H1 (cell line): Measurements from ENCODE around the gene YPEL2. TPM values are rescaled to one million over a fixed set of nuclear protein-coding genes. Genes with fewer than 3 reads are reported as not detected.

Experiments used
- BRCA1 ChIP-seq: IDR thresholded peaks from 2 replicates; pipeline ENCODE4 v1.6.1; 2012; ENCODE audit warnings: low read depth, low read length, improper control_type of control experiment
- CBX5 ChIP-seq: fragments of 300-800, 300-1000 bp; sonication (generic); IDR thresholded peaks from 2 replicates; pipeline ENCODE4 v1.7.1; 2016; ENCODE audit warnings: antibody characterized with exemption, low read length, low read depth
- CHD1 ChIP-seq: IDR thresholded peaks from 2 replicates; pipeline ENCODE4 v1.6.1; 2012; ENCODE audit warnings: low read depth, low read length, improper control_type of control experiment
- CHD7 ChIP-seq: fragments of 300-600 bp; sonication (generic); IDR thresholded peaks from 2 replicates; pipeline ENCODE4 v1.7.1; 2012; ENCODE audit warnings: low read length, moderate library complexity, mild to moderate bottlenecking, inconsistent platforms; ENCODE audit not compliant: insufficient replicate concordance
- GABPA ChIP-seq: IDR thresholded peaks from 2 replicates; pipeline ENCODE4 v1.6.1; 2011; ENCODE audit warnings: mild to moderate bottlenecking, low read length, moderate library complexity, borderline replicate concordance; ENCODE audit not compliant: insufficient read depth
- GTF2F1 ChIP-seq: IDR thresholded peaks from 2 replicates; pipeline ENCODE4 v1.6.1; 2012; ENCODE audit warnings: low read depth, low read length, improper control_type of control experiment, borderline replicate concordance
- KDM5A ChIP-seq: fragments of 200-600 bp; IDR thresholded peaks from 2 replicates; pipeline ENCODE4 v1.7.1; 2012; ENCODE audit warnings: mild to moderate bottlenecking, low read length, inconsistent platforms, mixed read lengths
- NRF1 ChIP-seq: IDR thresholded peaks from 2 replicates; pipeline ENCODE4 v1.6.1; 2011; ENCODE audit warnings: mild to moderate bottlenecking, low read depth, low read length, improper control_type of control experiment
- PHF8 ChIP-seq: fragments of 200-600 bp; sonication (generic); conservative IDR thresholded peaks from 2 replicates; pipeline ENCODE4 v1.7.1; 2012; ENCODE audit warnings: low read depth, mild to moderate bottlenecking, inconsistent platforms, low read length, moderate library complexity
- polyA plus RNA-seq, 7 experiments: library from polyadenylated mRNA; depleted of rRNA in 3 of 7; stranded (reverse) in 5 of 7; unstranded in 2 of 7; fragments of >200 nt in 5 of 7; fragments of 200-250 nt in 2 of 7; gene quantifications; 1 replicate in 5 of 7; 2 replicates in 1 of 7; 4 replicates in 1 of 7; pipeline versions ENCODE4 v1.2.1 to v1.2.3, GENCODE V29; 2011 to 2013; ENCODE audit warnings: missing spikeins in 2 of 7, mixed read lengths in 2 of 7
- total RNA-seq: library from RNA; stranded (reverse); fragmentation: NEBNext Ultra II Directional; extraction: Animal tissue kit (Norgen Biotek cat#: 25700); gene quantifications from 2 replicates; pipeline ENCODE4 v1.2.1, GENCODE V29; 2021

Gene YPEL2
- total and polyA plus RNA-seq, 2 of the 8 experiments (the other 6 are each of a cell fraction or from before 2014, with no cell fraction given) = 1.6 to 3.5 TPM

- TF ChIP-seq CHD7 (no peak), CBX5 (no peak), NRF1 (no peak), GABPA (no peak), PHF8 (no peak), KDM5A (no peak), CHD1 (no peak), GTF2F1 (no peak), BRCA1 (no peak)
- TF ChIP-seq, all 59 proteins: peak for 0
Observed at GRCh38 chr17:59404471-59404870, 73.0 kb downstream of the YPEL2 start (continued).
